Measurements from ENCODE around the gene HSD17B3.

DNA sequence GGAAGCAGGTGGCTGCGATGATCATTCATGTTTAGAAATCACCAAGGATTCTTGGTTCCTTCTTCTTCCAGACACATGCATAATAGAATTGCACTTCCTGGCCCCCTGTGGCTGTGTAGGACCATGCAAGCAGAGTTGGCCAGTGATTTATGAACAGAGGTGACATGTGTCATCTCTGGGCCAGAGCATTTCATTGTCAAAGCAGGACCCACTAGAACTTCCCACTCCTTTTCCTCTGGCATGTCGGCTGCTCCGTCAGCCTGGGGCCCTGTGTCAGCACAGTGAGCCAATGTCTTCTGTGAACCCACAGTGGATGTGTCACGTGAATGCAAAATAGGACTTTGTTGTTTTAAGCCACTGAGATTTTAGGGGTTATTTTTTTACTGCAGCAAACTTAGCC lies 59.2 kb downstream of the HSD17B3 start:
- TF ChIP-seq, protein P1, sequence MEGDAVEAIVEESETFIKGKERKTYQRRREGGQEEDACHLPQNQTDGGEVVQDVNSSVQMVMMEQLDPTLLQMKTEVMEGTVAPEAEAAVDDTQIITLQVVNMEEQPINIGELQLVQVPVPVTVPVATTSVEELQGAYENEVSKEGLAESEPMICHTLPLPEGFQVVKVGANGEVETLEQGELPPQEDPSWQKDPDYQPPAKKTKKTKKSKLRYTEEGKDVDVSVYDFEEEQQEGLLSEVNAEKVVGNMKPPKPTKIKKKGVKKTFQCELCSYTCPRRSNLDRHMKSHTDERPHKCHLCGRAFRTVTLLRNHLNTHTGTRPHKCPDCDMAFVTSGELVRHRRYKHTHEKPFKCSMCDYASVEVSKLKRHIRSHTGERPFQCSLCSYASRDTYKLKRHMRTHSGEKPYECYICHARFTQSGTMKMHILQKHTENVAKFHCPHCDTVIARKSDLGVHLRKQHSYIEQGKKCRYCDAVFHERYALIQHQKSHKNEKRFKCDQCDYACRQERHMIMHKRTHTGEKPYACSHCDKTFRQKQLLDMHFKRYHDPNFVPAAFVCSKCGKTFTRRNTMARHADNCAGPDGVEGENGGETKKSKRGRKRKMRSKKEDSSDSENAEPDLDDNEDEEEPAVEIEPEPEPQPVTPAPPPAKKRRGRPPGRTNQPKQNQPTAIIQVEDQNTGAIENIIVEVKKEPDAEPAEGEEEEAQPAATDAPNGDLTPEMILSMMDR (IDR thresholded peaks at IDR 0.05; ENCODE audit: low read depth, low read length), result no peak
- TF ChIP-seq, protein P2, sequence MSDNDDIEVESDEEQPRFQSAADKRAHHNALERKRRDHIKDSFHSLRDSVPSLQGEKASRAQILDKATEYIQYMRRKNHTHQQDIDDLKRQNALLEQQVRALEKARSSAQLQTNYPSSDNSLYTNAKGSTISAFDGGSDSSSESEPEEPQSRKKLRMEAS (IDR thresholded peaks at IDR 0.05; ENCODE audit: low read depth, low read length), result no peak
